ENCODE results near the gene THAP7. TPM values are rescaled to one million over a fixed set of nuclear protein-coding genes. Genes with fewer than 3 reads are reported as not detected.

THAP7 gene
- total RNA-seq, 1 donor from 2014 or later: 12.2 TPM

DNA sequence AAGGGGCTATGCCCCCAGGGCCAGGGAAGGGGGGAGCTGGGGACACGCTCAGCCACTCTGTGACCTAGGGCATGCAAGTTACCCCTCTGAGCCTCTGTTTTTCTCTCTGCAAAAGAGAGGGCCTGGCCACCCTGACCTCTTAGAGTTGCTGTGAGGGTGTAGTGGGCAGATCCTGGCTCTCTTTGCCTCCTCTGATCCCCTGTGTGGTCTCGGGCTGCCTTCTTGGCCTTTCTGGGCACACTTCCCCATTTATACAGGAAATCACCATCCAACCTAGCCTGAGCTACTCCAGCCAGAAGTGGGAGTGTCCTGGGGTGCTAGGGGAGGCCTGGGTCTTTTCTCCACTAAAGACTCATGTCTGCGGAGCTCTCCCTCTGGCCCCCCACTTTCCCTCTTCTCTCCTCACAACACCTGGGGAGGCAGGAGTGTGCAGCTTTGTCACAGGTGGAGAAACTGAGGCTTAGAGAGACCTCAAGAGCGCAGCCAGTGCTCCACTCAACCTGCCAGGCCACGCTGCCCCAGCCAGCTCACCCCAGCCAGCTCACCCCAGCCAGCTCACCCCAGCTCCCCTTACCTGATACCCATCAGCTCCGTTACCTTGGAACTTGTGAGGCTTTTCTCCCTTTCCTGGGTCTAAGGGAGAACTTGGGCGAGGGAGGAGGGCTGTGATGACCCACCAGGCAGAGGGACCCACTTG lies 33.5 kb downstream of the THAP7 start:
- Mint-ChIP-seq H3K27me3 (ENCODE audit: low read depth, unreplicated experiment) (peaks cover 29% of the 10 kb centered on the region), H3K27ac (ENCODE audit: unreplicated experiment) (no peak overlapping the region), H3K36me3 (ENCODE audit: low read depth, unreplicated experiment) (no peaks in the 10 kb centered on the region), H3K9me3 (ENCODE audit: unreplicated experiment) (no peaks in the 10 kb centered on the region), H3K4me1 (ENCODE audit: low read depth, unreplicated experiment) (no peaks in the 10 kb centered on the region), H3K4me3 (ENCODE audit: unreplicated experiment) (no peak overlapping the region)
- no peak overlapping the region for H3K27ac ChIP-seq (ENCODE audit: low read depth, low read length)
- H4K20me1 ChIP-seq (ENCODE audit: insufficient read depth, low read length): no peaks in the 10 kb centered on the region
- FAIRE-seq: no peak
- H3K4me1 ChIP-seq (ENCODE audit: insufficient read depth, low read length): no peaks in the 10 kb centered on the region
- no peak overlapping the region for H3K4me2 ChIP-seq (ENCODE audit: low read length)
- no peak overlapping the region for H3K4me3 ChIP-seq (ENCODE audit: insufficient read depth, low read depth, low read length)
- no peaks in the 10 kb centered on the region for H3K9me3 ChIP-seq (ENCODE audit: insufficient read depth, low read depth, low read length)
- TF ChIP-seq EZH2 (IDR thresholded peaks at IDR 0.05; ENCODE audit: insufficient read depth, low read length): no peak
- TF ChIP-seq, protein P1, sequence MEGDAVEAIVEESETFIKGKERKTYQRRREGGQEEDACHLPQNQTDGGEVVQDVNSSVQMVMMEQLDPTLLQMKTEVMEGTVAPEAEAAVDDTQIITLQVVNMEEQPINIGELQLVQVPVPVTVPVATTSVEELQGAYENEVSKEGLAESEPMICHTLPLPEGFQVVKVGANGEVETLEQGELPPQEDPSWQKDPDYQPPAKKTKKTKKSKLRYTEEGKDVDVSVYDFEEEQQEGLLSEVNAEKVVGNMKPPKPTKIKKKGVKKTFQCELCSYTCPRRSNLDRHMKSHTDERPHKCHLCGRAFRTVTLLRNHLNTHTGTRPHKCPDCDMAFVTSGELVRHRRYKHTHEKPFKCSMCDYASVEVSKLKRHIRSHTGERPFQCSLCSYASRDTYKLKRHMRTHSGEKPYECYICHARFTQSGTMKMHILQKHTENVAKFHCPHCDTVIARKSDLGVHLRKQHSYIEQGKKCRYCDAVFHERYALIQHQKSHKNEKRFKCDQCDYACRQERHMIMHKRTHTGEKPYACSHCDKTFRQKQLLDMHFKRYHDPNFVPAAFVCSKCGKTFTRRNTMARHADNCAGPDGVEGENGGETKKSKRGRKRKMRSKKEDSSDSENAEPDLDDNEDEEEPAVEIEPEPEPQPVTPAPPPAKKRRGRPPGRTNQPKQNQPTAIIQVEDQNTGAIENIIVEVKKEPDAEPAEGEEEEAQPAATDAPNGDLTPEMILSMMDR (IDR thresholded peaks at IDR 0.05; ENCODE audit: insufficient read depth, low read depth, low read length): no peak
- H3K36me3 ChIP-seq (ENCODE audit: insufficient read depth, low read length): no peaks in the 10 kb centered on the region
- H3K79me2 ChIP-seq (ENCODE audit: insufficient read depth, low read length): no peaks in the 10 kb centered on the region
- no peak for DNase-seq (ENCODE audit: low read depth)
- no peak overlapping the region for H3K9ac ChIP-seq (ENCODE audit: low read length)
- H3K27me3 ChIP-seq (ENCODE audit: insufficient read depth, low read length): peaks cover 14% of the 10 kb centered on the region
- no peak overlapping the region for H2AFZ ChIP-seq (ENCODE audit: low read depth, low read length)

DNA sequence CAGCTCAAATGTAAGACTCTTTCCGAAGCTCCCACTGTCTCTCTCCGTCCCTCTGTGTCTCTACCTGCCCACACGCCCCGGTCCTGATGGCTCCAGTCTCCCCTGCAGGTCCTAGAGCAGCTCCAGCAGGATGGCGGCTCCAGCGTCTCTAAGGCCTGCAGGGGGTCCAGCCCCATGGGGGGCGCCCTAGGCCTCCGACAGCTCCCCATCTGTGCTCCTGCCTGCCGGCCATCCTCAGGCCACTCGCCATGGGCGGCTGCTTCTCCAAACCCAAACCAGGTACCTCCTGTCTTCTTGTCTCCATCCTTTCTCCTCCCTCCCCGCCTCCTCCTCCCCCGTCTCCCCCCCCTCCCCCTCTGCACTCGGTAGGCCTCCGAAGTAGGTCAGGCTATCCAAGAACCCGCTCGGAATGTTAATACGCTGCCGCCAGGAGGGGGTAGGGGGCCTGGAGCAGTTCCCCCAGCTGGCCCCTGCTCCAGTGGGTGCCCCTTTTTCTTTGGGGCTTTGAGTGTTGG lies 34.2 kb downstream of the THAP7 start:
- H3K9me3 ChIP-seq (ENCODE audit: insufficient read depth, low read depth, low read length): no peaks in the 10 kb centered on the region
- Mint-ChIP-seq H3K9me3 (ENCODE audit: unreplicated experiment) (no peaks in the 10 kb centered on the region), H3K27ac (ENCODE audit: unreplicated experiment) (no peak overlapping the region), H3K36me3 (ENCODE audit: low read depth, unreplicated experiment) (no peaks in the 10 kb centered on the region), H3K27me3 (ENCODE audit: low read depth, unreplicated experiment) (peaks cover 33% of the 10 kb centered on the region), H3K4me1 (ENCODE audit: low read depth, unreplicated experiment) (no peaks in the 10 kb centered on the region), H3K4me3 (ENCODE audit: unreplicated experiment) (no peak overlapping the region)
- FAIRE-seq: no peak
- TF ChIP-seq, protein P1 (IDR thresholded peaks at IDR 0.05; ENCODE audit: insufficient read depth, low read depth, low read length): no peak
- no peak for TF ChIP-seq EZH2 (IDR thresholded peaks at IDR 0.05; ENCODE audit: insufficient read depth, low read length)
- no peak overlapping the region for H2AFZ ChIP-seq (ENCODE audit: low read depth, low read length)
- no peak overlapping the region for H3K4me2 ChIP-seq (ENCODE audit: low read length)
- H3K4me3 ChIP-seq (ENCODE audit: insufficient read depth, low read depth, low read length): no peak overlapping the region
- no peak for DNase-seq (ENCODE audit: low read depth)
- H3K36me3 ChIP-seq (ENCODE audit: insufficient read depth, low read length): no peaks in the 10 kb centered on the region
- H4K20me1 ChIP-seq (ENCODE audit: insufficient read depth, low read length): no peaks in the 10 kb centered on the region
- peaks cover 14% of the 10 kb centered on the region for H3K27me3 ChIP-seq (ENCODE audit: insufficient read depth, low read length)
- no peak overlapping the region for H3K9ac ChIP-seq (ENCODE audit: low read length)
- H3K79me2 ChIP-seq (ENCODE audit: insufficient read depth, low read length): no peaks in the 10 kb centered on the region
- no peaks in the 10 kb centered on the region for H3K4me1 ChIP-seq (ENCODE audit: insufficient read depth, low read length)
- H3K27ac ChIP-seq (ENCODE audit: low read depth, low read length): no peak overlapping the region
